Neural progenitor cell (in vitro differentiated cells): ENCODE measurements around the gene MMRN2. TPM values are rescaled to one million over a fixed set of nuclear protein-coding genes. Genes with fewer than 3 reads are reported as not detected.

Experiments used
- DNase-seq: peaks from one replicate; pipeline ENCODE4 v3.0.0-alpha.2; 2016; ENCODE audit warnings: low spot score
- H2AFZ ChIP-seq: fragments of 200-600 bp; sonication (generic); replicated peaks from 2 replicates; pipeline ENCODE4 v1.6.1; 2016; ENCODE audit warnings: antibody characterized with exemption
- H3F3A ChIP-seq: fragments of 200-600 bp; sonication (generic); 2 replicates; pipeline ENCODE4 v1.6.1; 2016; ENCODE audit warnings: antibody characterized with exemption, low read depth
- H3K27ac ChIP-seq: fragments of 200-600 bp; sonication (generic); 2 replicates; pipeline ENCODE4 v1.5.1; 2016; ENCODE audit warnings: mild to moderate bottlenecking
- H3K27me3 ChIP-seq: fragments of 200-600 bp; sonication (generic); 2 replicates; pipeline ENCODE4 v1.6.1; 2016; ENCODE audit warnings: mild to moderate bottlenecking, moderate library complexity
- H3K36me3 ChIP-seq: fragments of 200-600 bp; sonication (generic); 2 replicates; pipeline ENCODE4 v1.5.1; 2016
- H3K4me1 ChIP-seq: fragments of 200-600 bp; sonication (generic); 2 replicates; pipeline ENCODE4 v1.6.1; 2016; ENCODE audit warnings: mixed run types
- H3K4me2 ChIP-seq: fragments of 200-600 bp; sonication (generic); 2 replicates; pipeline ENCODE4 v1.6.1; 2016
- H3K4me3 ChIP-seq: fragments of 200-600 bp; sonication (generic); 2 replicates; pipeline ENCODE4 v1.5.1; 2016
- H3K79me2 ChIP-seq: fragments of 200-600 bp; sonication (generic); 2 replicates; pipeline ENCODE4 v1.6.1; 2016; ENCODE audit warnings: low read depth
- H3K9ac ChIP-seq: fragments of 200-600 bp; sonication (generic); 2 replicates; pipeline ENCODE4 v1.6.1; 2016
- H3K9me3 ChIP-seq: fragments of 200-600 bp; sonication (generic); 2 replicates; pipeline ENCODE4 v1.5.1; 2016; ENCODE audit warnings: low read depth
- H4K20me1 ChIP-seq: fragments of 200-600 bp; sonication (generic); 2 replicates; pipeline ENCODE4 v1.6.1; 2016; ENCODE audit warnings: low read depth
- H3K27ac Mint-ChIP-seq: 3 replicates; pipeline ENCODE4 v1.8.0; 2021; ENCODE audit warnings: mixed read lengths
- H3K27me3 Mint-ChIP-seq: 2 replicates; pipeline ENCODE4 v1.8.0; 2022; ENCODE audit warnings: low read depth, mild to moderate bottlenecking, inconsistent platforms, moderate library complexity, mixed read lengths; ENCODE audit not compliant: insufficient read depth
- H3K36me3 Mint-ChIP-seq: 3 replicates; pipeline ENCODE4 v1.8.0; 2021; ENCODE audit warnings: mixed read lengths
- H3K4me1 Mint-ChIP-seq: 3 replicates; pipeline ENCODE4 v1.8.0; 2021; ENCODE audit warnings: mixed read lengths
- H3K4me3 Mint-ChIP-seq: 3 replicates; pipeline ENCODE4 v1.8.0; 2021; ENCODE audit warnings: mild to moderate bottlenecking, moderate library complexity, mixed read lengths
- H3K9me3 Mint-ChIP-seq: 3 replicates; pipeline ENCODE4 v1.8.0; 2020; ENCODE audit warnings: mixed read lengths
- EZH2 ChIP-seq: fragments of 200-600 bp; sonication (generic); IDR thresholded peaks from 2 replicates; pipeline ENCODE4 v1.6.1; 2017; ENCODE audit warnings: antibody characterized with exemption, mild to moderate bottlenecking, moderate library complexity
- EZH2phosphoT487 ChIP-seq: fragments of 200-600 bp; sonication (generic); IDR thresholded peaks from 2 replicates; pipeline ENCODE4 v1.6.1; 2017; ENCODE audit warnings: antibody characterized with exemption
- total RNA-seq: library from RNA; depleted of rRNA; stranded (reverse); fragments of >200 nt; gene quantifications from 2 replicates; pipeline ENCODE4 v1.2.3, GENCODE V29; 2015; ENCODE audit warnings: low replicate concordance
- TF ChIP-seq, protein P1 (sequence below): fragments of 200-600 bp; sonication (generic); IDR thresholded peaks from 2 replicates; pipeline ENCODE4 v1.5.1; 2017; ENCODE audit warnings: antibody characterized with exemption, mild to moderate bottlenecking

Gene MMRN2
- total RNA-seq, 1 donor from 2014 or later, result 0.28 TPM

DNA sequence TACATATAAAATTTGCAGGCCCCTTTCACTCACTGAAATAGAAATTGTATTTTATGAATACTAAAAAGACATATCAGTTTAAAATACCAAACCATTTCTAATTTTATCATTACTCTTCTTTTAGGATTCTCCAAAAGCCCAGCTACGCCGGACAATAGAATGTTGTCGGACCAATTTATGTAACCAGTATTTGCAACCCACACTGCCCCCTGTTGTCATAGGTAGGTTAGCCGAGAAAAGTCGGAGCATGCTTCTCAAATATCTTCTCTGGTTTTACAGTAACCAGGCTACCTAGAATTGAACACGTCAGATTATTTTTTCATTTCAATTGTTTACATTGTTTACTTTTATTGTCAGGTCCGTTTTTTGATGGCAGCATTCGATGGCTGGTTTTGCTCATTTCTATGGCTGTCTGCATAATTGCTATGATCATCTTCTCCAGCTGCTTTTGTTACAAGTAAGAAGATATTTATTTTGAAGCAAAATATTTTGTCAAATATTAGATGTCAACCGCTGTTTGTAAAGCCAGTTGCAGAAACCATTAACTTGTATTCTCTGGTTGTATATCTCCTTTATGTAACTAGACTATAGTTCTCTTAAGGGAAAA, 57.6 kb downstream of the MMRN2 start:
- H3F3A ChIP-seq, result peaks cover 14% of the 10 kb centered on the region
- H3K4me2 ChIP-seq, result no peak overlapping the region
- H3K36me3 ChIP-seq, result peaks cover 7% of the 10 kb centered on the region
- H3K9me3 ChIP-seq, result no peaks in the 10 kb centered on the region
- H3K4me3 Mint-ChIP-seq, result no peak overlapping the region
- H4K20me1 ChIP-seq, result peaks cover 12% of the 10 kb centered on the region
- H3K79me2 ChIP-seq, result no peaks in the 10 kb centered on the region
- no peak overlapping the region for H3K4me3 ChIP-seq
- H3K9ac ChIP-seq, result no peak overlapping the region
- H2AFZ ChIP-seq, result no peak overlapping the region
- H3K9me3 Mint-ChIP-seq, result peaks cover 2% of the 10 kb centered on the region
- H3K4me1 ChIP-seq, result peaks cover 8% of the 10 kb centered on the region
- no peak overlapping the region for H3K27ac Mint-ChIP-seq
- no peaks in the 10 kb centered on the region for H3K27me3 Mint-ChIP-seq
- peaks cover 16% of the 10 kb centered on the region for H3K4me1 Mint-ChIP-seq
- H3K27me3 ChIP-seq, result no peaks in the 10 kb centered on the region
- H3K27ac ChIP-seq, result no peak overlapping the region
- no peak for TF ChIP-seq EZH2
- TF ChIP-seq, protein P1, sequence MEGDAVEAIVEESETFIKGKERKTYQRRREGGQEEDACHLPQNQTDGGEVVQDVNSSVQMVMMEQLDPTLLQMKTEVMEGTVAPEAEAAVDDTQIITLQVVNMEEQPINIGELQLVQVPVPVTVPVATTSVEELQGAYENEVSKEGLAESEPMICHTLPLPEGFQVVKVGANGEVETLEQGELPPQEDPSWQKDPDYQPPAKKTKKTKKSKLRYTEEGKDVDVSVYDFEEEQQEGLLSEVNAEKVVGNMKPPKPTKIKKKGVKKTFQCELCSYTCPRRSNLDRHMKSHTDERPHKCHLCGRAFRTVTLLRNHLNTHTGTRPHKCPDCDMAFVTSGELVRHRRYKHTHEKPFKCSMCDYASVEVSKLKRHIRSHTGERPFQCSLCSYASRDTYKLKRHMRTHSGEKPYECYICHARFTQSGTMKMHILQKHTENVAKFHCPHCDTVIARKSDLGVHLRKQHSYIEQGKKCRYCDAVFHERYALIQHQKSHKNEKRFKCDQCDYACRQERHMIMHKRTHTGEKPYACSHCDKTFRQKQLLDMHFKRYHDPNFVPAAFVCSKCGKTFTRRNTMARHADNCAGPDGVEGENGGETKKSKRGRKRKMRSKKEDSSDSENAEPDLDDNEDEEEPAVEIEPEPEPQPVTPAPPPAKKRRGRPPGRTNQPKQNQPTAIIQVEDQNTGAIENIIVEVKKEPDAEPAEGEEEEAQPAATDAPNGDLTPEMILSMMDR, result peak; percentile 77
- peak; percentile 75 for DNase-seq
- H3K36me3 Mint-ChIP-seq, result peaks cover 30% of the 10 kb centered on the region

- Histone ChIP-seq H3K4me2 (no peak overlapping the region), H3K9me3 (no peaks in the 10 kb centered on the region), H4K20me1 (peaks cover 12% of the 10 kb centered on the region), H3K79me2 (no peaks in the 10 kb centered on the region), H3K36me3 (peaks cover 7% of the 10 kb centered on the region), H3K4me3 (no peak overlapping the region), H3F3A (peaks cover 14% of the 10 kb centered on the region), H3K27ac (peak overlapping the region; percentile 38), H3K4me1 (peaks cover 8% of the 10 kb centered on the region), H2AFZ (no peak overlapping the region), H3K27me3 (no peaks in the 10 kb centered on the region), H3K9ac (no peak overlapping the region)
- H3K9me3 Mint-ChIP-seq, result peaks cover 2% of the 10 kb centered on the region
- no peak for TF ChIP-seq EZH2
- TF ChIP-seq, protein P1, result no peak
- TF ChIP-seq EZH2phosphoT487, result no peak
- no peaks in the 10 kb centered on the region for H3K27me3 Mint-ChIP-seq
- H3K4me3 Mint-ChIP-seq, result no peak overlapping the region
- peaks cover 16% of the 10 kb centered on the region for H3K4me1 Mint-ChIP-seq
- peak; percentile 57 for DNase-seq
- H3K27ac Mint-ChIP-seq, result peak overlapping the region; percentile 18
- peaks cover 28% of the 10 kb centered on the region for H3K36me3 Mint-ChIP-seq
These were observed 58.3 kb downstream of the MMRN2 start for GRCh38 chr10:86899132-86899531.

DNA sequence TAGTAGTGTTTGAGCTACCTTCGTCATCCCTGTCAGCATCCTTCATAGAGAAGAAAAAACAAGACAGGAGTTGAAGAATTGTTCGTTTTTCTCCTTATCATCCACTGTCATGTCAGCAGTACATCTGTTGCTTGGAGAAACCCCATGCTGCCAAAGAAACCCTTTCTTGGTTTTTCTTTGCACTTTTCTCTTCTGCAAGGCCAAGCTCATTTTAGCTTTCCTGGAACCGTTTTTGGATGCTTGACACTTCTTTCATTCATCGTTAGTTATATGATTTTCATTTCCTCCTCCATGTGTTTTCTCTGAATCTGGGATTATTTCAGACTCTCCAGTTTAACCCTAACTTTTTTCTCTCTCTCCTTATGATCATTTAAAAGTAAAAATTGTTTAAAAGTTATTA, 58.9 kb downstream of the MMRN2 start:
- Histone ChIP-seq H3K4me2 (no peak overlapping the region), H3K9me3 (no peaks in the 10 kb centered on the region), H3K27ac (no peak overlapping the region), H3K9ac (no peak overlapping the region), H3K4me3 (no peak overlapping the region), H3K79me2 (no peaks in the 10 kb centered on the region), H4K20me1 (peaks cover 12% of the 10 kb centered on the region), H3K27me3 (no peaks in the 10 kb centered on the region), H3K36me3 (peaks cover 7% of the 10 kb centered on the region), H3F3A (peaks cover 14% of the 10 kb centered on the region), H2AFZ (no peak overlapping the region), H3K4me1 (peaks cover 8% of the 10 kb centered on the region)
- Mint-ChIP-seq H3K9me3 (peaks cover 2% of the 10 kb centered on the region), H3K36me3 (peaks cover 31% of the 10 kb centered on the region), H3K27me3 (peaks cover under 1% of the 10 kb centered on the region), H3K4me1 (peaks cover 16% of the 10 kb centered on the region), H3K27ac (no peak overlapping the region), H3K4me3 (no peak overlapping the region)
- TF ChIP-seq, protein P1, result no peak
- TF ChIP-seq EZH2phosphoT487, result no peak
- TF ChIP-seq EZH2, result no peak
- no peak for DNase-seq
